ENCODE data around the gene CDH13. TPM values are rescaled to one million over a fixed set of nuclear protein-coding genes. Genes with fewer than 3 reads are reported as not detected.

Gene CDH13
- total and polyA plus RNA-seq, 2 experiments from 2014 or later, result 2.9 to 4.8 TPM

- no peak for TF ChIP-seq CTCF (IDR thresholded peaks at IDR 0.05; ENCODE audit: low read depth, low read length)
- Histone ChIP-seq H3K36me3 (no peaks in the 10 kb centered on the region), H3K27me3 (no peaks in the 10 kb centered on the region), H3K4me1 (ENCODE audit: low read depth) (no peaks in the 10 kb centered on the region), H3K4me3 (no peak overlapping the region), H3K27ac (no peak overlapping the region), H3K9me3 (ENCODE audit: low read depth) (no peaks in the 10 kb centered on the region)
- no peak for DNase-seq (ENCODE audit: low read depth in 1 of 2, low spot score in 1 of 2)
Measured at GRCh38 chr16:83515395-83515794, 888.6 kb downstream of the CDH13 start.

- no peak overlapping the region for H3K27ac ChIP-seq
- no peaks in the 10 kb centered on the region for H3K36me3 ChIP-seq
- no peak overlapping the region for H3K4me3 ChIP-seq
- no peaks in the 10 kb centered on the region for H3K4me1 ChIP-seq (ENCODE audit: low read depth)
- DNase-seq (ENCODE audit: low read depth in 1 of 2, low spot score in 1 of 2), result no peak
- no peaks in the 10 kb centered on the region for H3K27me3 ChIP-seq
- H3K9me3 ChIP-seq (ENCODE audit: low read depth), result no peaks in the 10 kb centered on the region
- TF ChIP-seq CTCF (IDR thresholded peaks at IDR 0.05; ENCODE audit: low read depth, low read length), result no peak
Measured at GRCh38 chr16:83516931-83517330, 890.2 kb downstream of the CDH13 start.

- no peak for TF ChIP-seq CTCF (IDR thresholded peaks at IDR 0.05; ENCODE audit: low read depth, low read length)
- no peaks in the 10 kb centered on the region for H3K9me3 ChIP-seq (ENCODE audit: low read depth)
- no peak for DNase-seq (ENCODE audit: low read depth in 1 of 2, low spot score in 1 of 2)
- no peaks in the 10 kb centered on the region for H3K27me3 ChIP-seq
- no peaks in the 10 kb centered on the region for H3K4me1 ChIP-seq (ENCODE audit: low read depth)
- no peaks in the 10 kb centered on the region for H3K36me3 ChIP-seq
- no peak overlapping the region for H3K4me3 ChIP-seq
- no peak overlapping the region for H3K27ac ChIP-seq
Measured at GRCh38 chr16:83517398-83517797, 890.6 kb downstream of the CDH13 start.

- no peak for DNase-seq (ENCODE audit: low read depth in 1 of 2, low spot score in 1 of 2)
- H3K27me3 ChIP-seq, result no peaks in the 10 kb centered on the region
- TF ChIP-seq CTCF (IDR thresholded peaks at IDR 0.05; ENCODE audit: low read depth, low read length), result no peak
Measured at GRCh38 chr16:83520596-83520995, 893.8 kb downstream of the CDH13 start.

GRCh38 chr16:83530293-83530692, 903.5 kb downstream of the CDH13 start:
- DNase-seq (ENCODE audit: low read depth in 1 of 2, low spot score in 1 of 2), result no peak

More at GRCh38 chr16:83520596-83520995, 893.8 kb downstream of the CDH13 start:
- Histone ChIP-seq H3K4me1 (ENCODE audit: low read depth) (no peaks in the 10 kb centered on the region), H3K4me3 (no peak overlapping the region), H3K9me3 (ENCODE audit: low read depth) (no peaks in the 10 kb centered on the region), H3K36me3 (no peaks in the 10 kb centered on the region), H3K27ac (no peak overlapping the region)

More at GRCh38 chr16:83530293-83530692, 903.5 kb downstream of the CDH13 start:
- no peaks in the 10 kb centered on the region for H3K4me1 ChIP-seq (ENCODE audit: low read depth)
- H3K9me3 ChIP-seq (ENCODE audit: low read depth), result no peaks in the 10 kb centered on the region
- no peaks in the 10 kb centered on the region for H3K36me3 ChIP-seq
- H3K27me3 ChIP-seq, result no peaks in the 10 kb centered on the region
- no peak for TF ChIP-seq CTCF (IDR thresholded peaks at IDR 0.05; ENCODE audit: low read depth, low read length)
- no peak overlapping the region for H3K27ac ChIP-seq
- no peak overlapping the region for H3K4me3 ChIP-seq

Data from cardiac muscle cell (in vitro differentiated cells and primary cell).